H1 (cell line): ENCODE measurements around the gene EMD. TPM values are rescaled to one million over a fixed set of nuclear protein-coding genes. Genes with fewer than 3 reads are reported as not detected.

ENCODE experiments used
- CTCF ChIA-PET: fragments of 300-600 bp; sonication (Branson Sonifier 250); formaldehyde crosslinking; loops from one replicate; lab custom pipeline; 2021; ENCODE audit not compliant: partially characterized antibody; lab: Charles Lee
- POLR2A ChIA-PET: fragments of 300-600 bp; sonication (Branson Sonifier 250); formaldehyde crosslinking; loops from one replicate; lab custom pipeline; 2021; ENCODE audit warnings: inconsistent platforms; ENCODE audit not compliant: partially characterized antibody; lab: Charles Lee
- DNase-seq, 2 experiments: peaks; one replicate each; pipeline versions ENCODE4 v3.0.0 to v3.0.0-alpha.2; 2010 to 2022; ENCODE audit warnings: low spot score in 2 of 2, low read depth in 1 of 2, mixed read lengths in 1 of 2
- FAIRE-seq: peaks from 2 replicates; lab custom pipeline; 2011; peaks lifted over from hg19 to GRCh38; lab: Jason Lieb, UNC
- H2AFZ ChIP-seq: 2 replicates; pipeline ENCODE4 v1.8.1; 2012; ENCODE audit warnings: low read length, inconsistent platforms
- H2AK5ac ChIP-seq: 2 replicates; pipeline ENCODE4 v1.6.1; 2013; ENCODE audit warnings: low read depth, low read length
- H2BK120ac ChIP-seq: replicated peaks from 2 replicates; pipeline ENCODE3; 2013; ENCODE audit warnings: low read depth, low read length, inconsistent platforms
- H2BK12ac ChIP-seq: 2 replicates; pipeline ENCODE4 v1.6.1; 2013; ENCODE audit warnings: low read depth, low read length
- H2BK15ac ChIP-seq: 2 replicates; pipeline ENCODE4 v1.6.1; 2013; ENCODE audit warnings: low read length
- H2BK20ac ChIP-seq: 2 replicates; pipeline ENCODE4 v1.6.1; 2013; ENCODE audit warnings: low read length
- H2BK5ac ChIP-seq: 2 replicates; pipeline ENCODE4 v1.6.1; 2013; ENCODE audit warnings: low read depth, low read length
- H3K14ac ChIP-seq: 2 replicates; pipeline ENCODE4 v1.6.1; 2013; ENCODE audit warnings: inconsistent platforms; ENCODE audit not compliant: insufficient read length
- H3K18ac ChIP-seq: 2 replicates; pipeline ENCODE4 v1.6.1; 2013; ENCODE audit warnings: low read length; ENCODE audit errors: extremely low read depth
- H3K23ac ChIP-seq: 2 replicates; pipeline ENCODE4 v1.6.1; 2013; ENCODE audit warnings: inconsistent platforms; ENCODE audit not compliant: insufficient read length
- H3K23me2 ChIP-seq: 2 replicates; pipeline ENCODE4 v1.6.1; 2013; ENCODE audit warnings: low read depth, low read length
- H3K27ac ChIP-seq: 2 replicates; pipeline ENCODE4 v1.6.1; 2011; ENCODE audit warnings: low read depth, low read length, inconsistent platforms
- H3K27me3 ChIP-seq, 4 experiments: replicated peaks in 1 of 4; 1 replicate in 1 of 4; 2 replicates in 3 of 4; pipeline versions ENCODE4 v1.6.1 to v1.8.1; 2011 to 2013; ENCODE audit warnings: low read length in 3 of 4, mild to moderate bottlenecking in 3 of 4, inconsistent platforms in 2 of 4, mixed read lengths in 2 of 4, moderate library complexity in 1 of 4; ENCODE audit not compliant: control insufficient read depth in 3 of 4, insufficient read depth in 3 of 4; ENCODE audit errors: extremely low read depth in 1 of 4
- H3K36me3 ChIP-seq, 4 experiments: 2 replicates each; pipeline versions ENCODE4 v1.6.1 to v1.8.1; 2011 to 2013; ENCODE audit warnings: mild to moderate bottlenecking in 4 of 4, low read length in 3 of 4, moderate library complexity in 2 of 4, control low read depth in 1 of 4, inconsistent platforms in 1 of 4; ENCODE audit not compliant: insufficient read depth in 4 of 4, control insufficient read depth in 2 of 4
- H3K4ac ChIP-seq: replicated peaks from 2 replicates; pipeline ENCODE3; 2013; ENCODE audit warnings: low read length, low read depth, mixed read lengths, inconsistent platforms; ENCODE audit not compliant: insufficient read length
- H3K4me1 ChIP-seq, 4 experiments: replicated peaks in 1 of 4; 1 replicate in 1 of 4; 2 replicates in 3 of 4; pipeline versions ENCODE4 v1.6.1 to v1.8.1; 2011 to 2013; ENCODE audit warnings: low read length in 3 of 4, inconsistent platforms in 2 of 4, mixed read lengths in 1 of 4; ENCODE audit not compliant: insufficient read depth in 4 of 4, control insufficient read depth in 3 of 4
- H3K4me2 ChIP-seq, 2 experiments: 2 replicates each; pipeline versions ENCODE4 v1.6.1 to v1.8.1; 2011 to 2013; ENCODE audit warnings: low read depth in 2 of 2, low read length in 2 of 2, control low read depth in 1 of 2, inconsistent platforms in 1 of 2, mild to moderate bottlenecking in 1 of 2; ENCODE audit not compliant: insufficient read depth in 1 of 2
- H3K4me3 ChIP-seq, 4 experiments: fragments of 200-600, 300-600 bp in 1 of 4; sonication (generic), shearing (Covaris generic), sonication (Bioruptor Twin) in 1 of 4; 2 replicates each; pipeline versions ENCODE4 v1.5.1 to v1.8.1; 2011 to 2016; ENCODE audit warnings: low read length in 4 of 4, low read depth in 3 of 4, control low read depth in 2 of 4, inconsistent platforms in 2 of 4, mild to moderate bottlenecking in 2 of 4, mixed read lengths in 1 of 4, moderate library complexity in 1 of 4; ENCODE audit not compliant: insufficient read depth in 2 of 4; ENCODE audit errors: extremely low read depth in 1 of 4
- H3K56ac ChIP-seq: replicated peaks from 2 replicates; pipeline ENCODE3; 2013; ENCODE audit warnings: low read depth, mild to moderate bottlenecking, mixed read lengths, low read length, inconsistent platforms; ENCODE audit not compliant: insufficient read length
- H3K79me1 ChIP-seq: 2 replicates; pipeline ENCODE4 v1.6.1; 2013; ENCODE audit warnings: low read depth, low read length, control low read depth
- H3K79me2 ChIP-seq, 2 experiments: 2 replicates each; pipeline versions ENCODE4 v1.6.1 to v1.8.1; 2012 to 2013; ENCODE audit warnings: low read length in 2 of 2, mild to moderate bottlenecking in 2 of 2, inconsistent platforms in 1 of 2; ENCODE audit not compliant: insufficient read depth in 2 of 2, control insufficient read depth in 1 of 2
- H3K9ac ChIP-seq, 4 experiments: replicated peaks in 1 of 4; 1 replicate in 1 of 4; 2 replicates in 3 of 4; pipeline versions ENCODE4 v1.6.1 to v1.8.1; 2011 to 2013; ENCODE audit warnings: low read depth in 3 of 4, low read length in 3 of 4, control low read depth in 2 of 4, mild to moderate bottlenecking in 2 of 4, moderate library complexity in 2 of 4, inconsistent platforms in 1 of 4; ENCODE audit errors: extremely low read depth in 1 of 4
- H3K9me3 ChIP-seq, 2 experiments: 2 replicates each; pipeline versions ENCODE4 v1.6.1 to v1.8.1; 2012 to 2013; ENCODE audit warnings: mild to moderate bottlenecking in 2 of 2, moderate library complexity in 2 of 2, control low read depth in 1 of 2, inconsistent platforms in 1 of 2, low read depth in 1 of 2, low read length in 1 of 2, mixed read lengths in 1 of 2; ENCODE audit not compliant: insufficient read depth in 2 of 2
- H4K20me1 ChIP-seq, 2 experiments: replicated peaks in 1 of 2; 2 replicates each; pipeline versions ENCODE3 to v1.8.1; 2011 to 2013; ENCODE audit warnings: inconsistent platforms in 2 of 2, low read length in 2 of 2, mild to moderate bottlenecking in 1 of 2; ENCODE audit not compliant: insufficient read depth in 2 of 2, control insufficient read depth in 1 of 2
- H4K5ac ChIP-seq: 2 replicates; pipeline ENCODE4 v1.6.1; 2013; ENCODE audit warnings: low read length, low read depth, mixed read lengths, inconsistent platforms; ENCODE audit not compliant: insufficient read length
- H4K8ac ChIP-seq: 2 replicates; pipeline ENCODE4 v1.8.0; 2013; ENCODE audit warnings: mild to moderate bottlenecking, moderate library complexity, low read length, inconsistent platforms; ENCODE audit not compliant: insufficient read depth; ENCODE audit errors: extremely low read depth
- H4K91ac ChIP-seq: replicated peaks from 2 replicates; pipeline ENCODE3; 2013; ENCODE audit warnings: low read length, mixed read lengths, inconsistent platforms; ENCODE audit not compliant: insufficient read length
- POLR2A ChIP-seq, 2 experiments: IDR thresholded peaks; 1 replicate in 1 of 2; 2 replicates in 1 of 2; pipeline ENCODE4 v1.6.1; 2011; ENCODE audit warnings: low read depth in 2 of 2, low read length in 2 of 2, mild to moderate bottlenecking in 2 of 2; ENCODE audit errors: control extremely low read depth in 1 of 2
- POLR2AphosphoS5 ChIP-seq: IDR thresholded peaks from 2 replicates; pipeline ENCODE4 v1.6.1; 2011; ENCODE audit warnings: low read depth, low read length
- SIRT6 ChIP-seq: IDR thresholded peaks from one replicate; pipeline ENCODE4 v1.7.1; 2012; ENCODE audit warnings: low read length, inconsistent platforms
- WGBS, 2 experiments: shearing (Covaris generic) in 1 of 2; methylation state at CpG; one replicate each; pipeline versions ENCODE4 v1.1.6 to v1.1.7; 2013 to 2015; ENCODE audit warnings: low lambda C conversion rate in 2 of 2, mixed read lengths in 2 of 2, inconsistent platforms in 1 of 2, low coverage in 1 of 2, missing lambda C conversion rate in 1 of 2; ENCODE audit not compliant: insufficient replicate concordance in 2 of 2, insufficient coverage in 1 of 2, insufficient read length in 1 of 2; ENCODE audit errors: extremely low coverage in 1 of 2, missing lambda C conversion rate in 1 of 2; 5-methylcytosine and 5-hydroxymethylcytosine counted together
- polyA plus RNA-seq, 7 experiments: library from polyadenylated mRNA; depleted of rRNA in 3 of 7; stranded (reverse) in 5 of 7; unstranded in 2 of 7; fragments of >200 nt in 5 of 7; fragments of 200-250 nt in 2 of 7; gene quantifications; 1 replicate in 5 of 7; 2 replicates in 1 of 7; 4 replicates in 1 of 7; pipeline versions ENCODE4 v1.2.1 to v1.2.3, GENCODE V29; 2011 to 2013; ENCODE audit warnings: missing spikeins in 2 of 7, mixed read lengths in 2 of 7
- total RNA-seq: library from RNA; stranded (reverse); fragmentation: NEBNext Ultra II Directional; extraction: Animal tissue kit (Norgen Biotek cat#: 25700); gene quantifications from 2 replicates; pipeline ENCODE4 v1.2.1, GENCODE V29; 2021
- TF ChIP-seq, protein P1 (sequence below): IDR thresholded peaks from 2 replicates; pipeline ENCODE4 v1.6.1; 2011; ENCODE audit warnings: low read length, improper control_type of control experiment

EMD gene
- total and polyA plus RNA-seq, 2 of the 8 experiments (the other 6 are each of a cell fraction or from before 2014, with no cell fraction given): 45.5 to 109 TPM

DNA sequence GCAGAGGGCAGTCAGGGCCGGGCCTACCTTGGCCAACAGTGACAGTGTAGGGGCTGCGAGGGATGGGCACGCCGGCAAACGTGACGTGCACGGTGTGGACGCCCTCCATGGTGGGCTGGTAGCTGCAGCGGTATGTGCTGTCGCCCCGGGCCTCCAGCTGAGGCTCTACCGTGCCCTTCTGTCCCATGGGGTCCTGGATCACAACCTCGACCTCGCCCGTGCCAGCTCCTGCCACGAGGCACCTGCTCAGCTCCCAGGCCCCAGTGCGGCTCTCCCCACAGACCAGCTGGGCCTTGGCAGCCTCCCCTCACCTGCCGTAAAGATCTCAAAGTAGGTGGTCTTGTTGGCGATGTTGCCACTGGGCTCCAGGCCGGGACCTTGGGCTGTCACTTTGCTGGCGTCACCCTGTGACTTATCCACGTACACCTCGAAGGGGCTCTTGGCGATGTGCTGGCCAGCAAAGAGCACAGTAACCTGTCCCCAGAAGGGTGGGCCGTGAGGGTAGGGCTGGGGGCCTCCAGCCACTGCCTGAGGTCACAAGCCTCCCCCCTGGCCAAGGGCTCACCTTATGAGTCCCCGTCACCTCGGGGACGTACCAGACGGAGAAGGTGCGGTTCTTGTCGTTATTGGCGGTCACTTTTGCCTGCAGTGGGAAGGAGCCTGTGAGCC is 13.0 kb upstream of the EMD start:
- no peak overlapping the region for H3K9ac ChIP-seq
- TF ChIP-seq, protein P1, sequence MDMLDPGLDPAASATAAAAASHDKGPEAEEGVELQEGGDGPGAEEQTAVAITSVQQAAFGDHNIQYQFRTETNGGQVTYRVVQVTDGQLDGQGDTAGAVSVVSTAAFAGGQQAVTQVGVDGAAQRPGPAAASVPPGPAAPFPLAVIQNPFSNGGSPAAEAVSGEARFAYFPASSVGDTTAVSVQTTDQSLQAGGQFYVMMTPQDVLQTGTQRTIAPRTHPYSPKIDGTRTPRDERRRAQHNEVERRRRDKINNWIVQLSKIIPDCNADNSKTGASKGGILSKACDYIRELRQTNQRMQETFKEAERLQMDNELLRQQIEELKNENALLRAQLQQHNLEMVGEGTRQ: no peak
- peak; percentile 91 for TF ChIP-seq POLR2AphosphoS5
- TF ChIP-seq SIRT6: no peak
- peak in 1 of 2 experiments; percentile 69; a peak in 1 of 3 replicates for TF ChIP-seq POLR2A (IDR thresholded peaks at IDR 0.05; ENCODE audit: control extremely low read depth in 1 of 2, low read depth in 2 of 2, low read length in 2 of 2)

More for the DNA sequence above, 13.0 kb upstream of the EMD start:
- Histone ChIP-seq H4K91ac (no peak overlapping the region), H2BK120ac (no peak overlapping the region), H4K5ac (no peak overlapping the region), H3K4me3 (no peak overlapping the region), H2BK5ac (no peak overlapping the region; the same call in 1 of the 2 replicates), H2BK12ac (no peak overlapping the region), H3K23me2 (peaks cover 3% of the 10 kb centered on the region; the same call in 1 of the 2 replicates), H4K8ac (peak overlapping the region; percentile 28; the same call in 1 of the 2 replicates), H3K27me3 (no peaks in the 10 kb centered on the region), H3K36me3 (peaks cover 34 to 77% (median 57%) of the 10 kb centered on the region in 4 experiments), H3K56ac (no peak overlapping the region), H2BK15ac (no peak overlapping the region), H3K4ac (no peak overlapping the region), H3K79me2 (peaks cover 8 to 60% of the 10 kb centered on the region in 2 experiments; a peak in 3 of 4 replicates), H3K27ac (no peak overlapping the region; the same call in 1 of the 2 replicates), H3K23ac (no peak overlapping the region), H3K9me3 (no peaks in the 10 kb centered on the region), H3K18ac (no peak overlapping the region), H4K20me1 (peaks cover 20 to 39% of the 10 kb centered on the region in 2 experiments), H3K4me1 (peaks cover 0 to 6% (median 3%) of the 10 kb centered on the region in 4 experiments; a peak in 3 of 7 replicates), H3K4me2 (no peak overlapping the region), H2AFZ (no peak overlapping the region), H2BK20ac (no peak overlapping the region), H3K79me1 (peaks cover 3% of the 10 kb centered on the region; the same call in 1 of the 2 replicates), H3K14ac (no peak overlapping the region), H2AK5ac (no peak overlapping the region)
- ChIA-PET CTCF (interaction anchor here (1.1 kb wide), 2 partner anchors 13 to 33 kb away, joined by 4 to 5 read pairs; partner anchors contain the start of gene RPL10), POLR2A (interaction anchor here (0.7 to 11.8 kb wide), 8 partner anchors 8 to 392 kb away, joined by 3 to 348 read pairs (median 5); partner anchors contain the start of genes EMD, FLNA and RPL10)
- no peak for FAIRE-seq
- 90% methylated on average over 16 of the region's 32 CpGs; no CpG with 5 or more reads in 1 of the 2 experiments for WGBS, 2 experiments
- DNase-seq: no peak
